Activated CD8-positive, alpha-beta T cell treated with anti-CD3 and anti-CD28 coated beads, Interleukin-2, amount 10 ng/mL, durations not matched to agents 7 days and 5 days (primary cell): ENCODE data around the gene GBP2. TPM values are rescaled to one million over a fixed set of nuclear protein-coding genes. Genes with fewer than 3 reads are reported as not detected.
"Not testable (repeated sequence)": the region's sequence is repeated elsewhere in the genome, so short reads cannot be mapped to it uniquely, and the experiment has no call there.

Experiments
- ATAC-seq: fragments of 150-1000 bp; cut with Tn5 transposase; one replicate; pipeline ENCODE4 v1.10.0; 2021; ENCODE audit warnings: moderate library complexity
- CTCF ChIA-PET: fragments of 350-600 bp; sonication (Branson Sonifier 250); formaldehyde crosslinking; loops from one replicate; lab custom pipeline; 2021; ENCODE audit warnings: antibody characterized with exemption; lab: Charles Lee
- POLR2A ChIA-PET: fragments of 350-600 bp; sonication (Branson Sonifier 250); formaldehyde crosslinking; loops from one replicate; lab custom pipeline; 2021; ENCODE audit warnings: antibody characterized with exemption; lab: Charles Lee
- DNase-seq: peaks from one replicate; pipeline ENCODE4 v3.0.0-alpha.2; 2020
- H3K27ac Mint-ChIP-seq: one replicate; pipeline ENCODE4 v1.8.0; 2021; ENCODE audit warnings: mild to moderate bottlenecking, mixed read lengths
- H3K27me3 Mint-ChIP-seq: one replicate; pipeline ENCODE4 v1.8.0; 2021; ENCODE audit warnings: low read depth, mixed read lengths
- H3K36me3 Mint-ChIP-seq: one replicate; pipeline ENCODE4 v1.8.0; 2021; ENCODE audit warnings: low read depth, mixed read lengths
- H3K4me1 Mint-ChIP-seq: one replicate; pipeline ENCODE4 v1.8.0; 2021; ENCODE audit warnings: low read depth, mixed read lengths
- H3K4me3 Mint-ChIP-seq: one replicate; pipeline ENCODE4 v1.8.0; 2021; ENCODE audit warnings: mild to moderate bottlenecking, mixed read lengths
- H3K9me3 Mint-ChIP-seq: one replicate; pipeline ENCODE4 v1.8.0; 2022; ENCODE audit warnings: mixed read lengths; ENCODE audit not compliant: insufficient read depth
- total RNA-seq, 2 experiments: library from RNA; stranded (reverse); gene quantifications; one replicate each; pipeline ENCODE4 v1.2.3, GENCODE V29; 2021

GBP2 gene
- total RNA-seq, 2 experiments from 2014 or later: 95.8 to 97.4 TPM

GRCh38 chr1:89149976-89150375 is 24.1 kb upstream of the GBP2 start:
- Mint-ChIP-seq H3K4me1 (peaks cover 3% of the 10 kb centered on the region), H3K9me3 (no peaks in the 10 kb centered on the region), H3K36me3 (no peaks in the 10 kb centered on the region), H3K27ac (no peak overlapping the region), H3K27me3 (peaks cover 4% of the 10 kb centered on the region), H3K4me3 (no peak overlapping the region)
- POLR2A ChIA-PET: no interaction called here
- ATAC-seq: no peak
- no peak for DNase-seq
- CTCF ChIA-PET: no interaction called here

DNA sequence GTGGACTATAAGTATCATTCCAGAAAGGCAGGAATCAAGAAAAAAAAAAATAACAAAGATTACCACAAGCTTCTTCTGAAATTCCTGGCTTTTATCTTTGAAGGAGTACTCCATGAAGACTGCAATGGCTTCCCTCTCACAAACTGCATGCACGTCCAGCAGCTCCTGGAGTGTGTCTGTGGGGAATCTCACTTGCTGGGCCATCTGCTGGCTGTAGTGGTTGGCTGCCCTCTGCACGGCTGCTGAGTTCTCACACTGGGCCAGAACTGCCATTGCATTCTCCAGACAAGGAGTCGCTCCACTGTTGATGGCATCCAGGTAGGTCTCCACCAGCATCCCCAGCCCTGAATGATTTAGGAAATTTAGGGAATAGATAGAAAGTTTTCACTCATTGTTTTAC is 23.3 kb upstream of the GBP2 start:
- POLR2A ChIA-PET: no interaction called here
- H3K27me3 Mint-ChIP-seq: peaks cover 4% of the 10 kb centered on the region
- DNase-seq: no peak
- H3K36me3 Mint-ChIP-seq: no peaks in the 10 kb centered on the region
- H3K4me1 Mint-ChIP-seq: peaks cover 3% of the 10 kb centered on the region
- CTCF ChIA-PET: interaction anchor here (1.2 kb wide), 1 partner anchor 37 kb away, joined by 3 read pairs; no protein-coding TSS in a partner anchor
- H3K9me3 Mint-ChIP-seq: no peaks in the 10 kb centered on the region
- no peak for ATAC-seq
- no peak overlapping the region for H3K4me3 Mint-ChIP-seq
- no peak overlapping the region for H3K27ac Mint-ChIP-seq

DNA sequence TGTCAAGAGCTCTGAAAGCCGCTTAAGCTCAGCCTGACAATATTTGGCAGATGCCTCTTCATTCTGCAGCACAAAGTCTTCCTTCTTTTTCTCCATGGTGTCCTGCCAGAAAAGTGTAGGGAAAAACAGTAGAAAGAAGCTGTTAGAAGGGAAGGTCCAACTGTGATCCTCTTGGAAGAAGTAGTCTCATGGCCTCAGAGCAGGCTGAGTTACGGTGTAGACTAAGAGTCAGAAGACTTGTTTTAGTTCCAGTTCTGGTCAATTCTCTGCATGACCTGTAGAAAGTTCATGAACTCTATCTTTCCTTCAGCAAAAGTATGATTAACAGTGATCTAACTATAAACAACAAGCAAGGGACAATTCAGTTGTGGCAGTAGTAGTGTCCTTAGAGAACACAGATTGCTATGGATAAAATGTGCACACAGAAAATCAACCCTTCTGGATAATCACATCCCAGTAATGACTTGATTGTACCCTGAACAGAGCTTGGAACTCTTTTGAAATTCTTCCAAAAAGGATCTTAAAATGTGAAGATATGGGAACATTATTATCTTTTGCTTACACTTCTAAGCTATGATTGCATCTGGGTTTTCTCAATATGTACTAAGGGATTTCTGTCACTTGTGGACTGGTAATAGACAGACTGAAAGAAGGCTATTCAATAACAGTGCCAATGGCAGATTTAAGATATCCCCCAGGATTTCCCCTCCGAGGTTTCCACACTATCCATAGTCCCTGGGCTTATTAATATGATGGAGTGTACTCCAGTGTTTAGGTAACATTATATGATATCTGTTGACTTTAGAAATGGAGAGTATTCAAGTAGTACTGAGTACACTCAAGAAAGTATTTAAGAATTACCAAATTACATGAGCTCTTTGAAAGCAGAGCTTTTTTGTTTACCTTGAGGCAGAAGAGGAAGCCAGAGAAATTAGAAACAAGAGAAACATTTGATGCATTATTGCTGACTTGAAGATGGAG is 22.1 kb upstream of the GBP2 start:
- no peak overlapping the region for H3K4me3 Mint-ChIP-seq
- no peak overlapping the region for H3K27ac Mint-ChIP-seq
- peaks cover 4% of the 10 kb centered on the region for H3K27me3 Mint-ChIP-seq
- peaks cover 3% of the 10 kb centered on the region for H3K4me1 Mint-ChIP-seq
- DNase-seq: no peak
- CTCF ChIA-PET: interaction anchor here (1.1 to 1.5 kb wide), 3 partner anchors 14 to 36 kb away, joined by 3 read pairs; no protein-coding TSS in a partner anchor
- no peaks in the 10 kb centered on the region for H3K36me3 Mint-ChIP-seq
- POLR2A ChIA-PET: interaction anchor here (0.7 kb wide), 1 partner anchor 21 kb away, joined by 3 read pairs; no protein-coding TSS in a partner anchor
- no peak for ATAC-seq
- H3K9me3 Mint-ChIP-seq: no peaks in the 10 kb centered on the region

GRCh38 chr1:89146721-89147120 is 20.8 kb upstream of the GBP2 start:
- Mint-ChIP-seq H3K36me3 (no peaks in the 10 kb centered on the region), H3K9me3 (no peaks in the 10 kb centered on the region), H3K4me1 (peaks cover 3% of the 10 kb centered on the region), H3K27me3 (peaks cover 4% of the 10 kb centered on the region), H3K4me3 (no peak overlapping the region), H3K27ac (no peak overlapping the region)
- CTCF ChIA-PET: no interaction called here
- no peak for DNase-seq
- ATAC-seq: no peak
- POLR2A ChIA-PET: no interaction called here

DNA sequence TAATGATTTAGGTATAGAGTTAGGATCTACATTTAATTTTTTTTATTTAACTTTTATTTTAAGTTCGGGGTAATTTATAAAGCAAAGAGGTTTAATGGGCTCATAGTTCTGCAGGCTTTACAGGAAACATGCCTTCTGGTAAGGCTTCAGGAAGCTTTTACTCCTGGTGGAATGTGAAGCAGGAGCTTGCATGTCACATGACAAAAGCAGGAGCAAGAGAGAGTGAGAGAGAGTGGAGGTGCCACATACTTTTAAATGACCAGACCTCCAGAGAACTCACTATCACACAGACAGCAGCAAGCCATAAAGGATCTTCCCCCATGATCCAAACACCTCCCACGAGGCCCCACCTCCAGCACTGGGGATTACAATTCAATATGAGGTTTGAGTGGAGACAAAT is 17.6 kb upstream of the GBP2 start:
- Mint-ChIP-seq H3K27me3 (peaks cover 4% of the 10 kb centered on the region), H3K4me3 (no peak overlapping the region), H3K27ac (no peak overlapping the region), H3K36me3 (no peaks in the 10 kb centered on the region), H3K4me1 (peaks cover 7% of the 10 kb centered on the region), H3K9me3 (peaks cover 3% of the 10 kb centered on the region)
- ChIA-PET POLR2A (interaction anchor here (1.1 kb wide), 1 partner anchor 220 kb away, joined by 3 read pairs; the partner anchor contains the start of gene GBP6), CTCF (interaction anchor here (0.8 kb wide), 1 partner anchor 18 kb away, joined by 3 read pairs; the partner anchor contains the start of gene GBP2)
- no peak for ATAC-seq
- no peak for DNase-seq

GRCh38 chr1:89142160-89142559 is 16.2 kb upstream of the GBP2 start:
- Mint-ChIP-seq H3K4me3 (no peak overlapping the region), H3K4me1 (peaks cover 7% of the 10 kb centered on the region), H3K36me3 (peaks cover 2% of the 10 kb centered on the region), H3K27me3 (no peaks in the 10 kb centered on the region), H3K9me3 (peaks cover 14% of the 10 kb centered on the region), H3K27ac (no peak overlapping the region)
- CTCF ChIA-PET: interaction anchor here (1.5 kb wide), 1 partner anchor 158 kb away, joined by 3 read pairs; no protein-coding TSS in a partner anchor
- POLR2A ChIA-PET: no interaction called here
- ATAC-seq (no peak), DNase-seq (no peak)

GRCh38 chr1:89133747-89134146 is 7.8 kb upstream of the GBP2 start:
- H3K4me3 Mint-ChIP-seq: no peak overlapping the region
- H3K36me3 Mint-ChIP-seq: peaks cover 13% of the 10 kb centered on the region
- ATAC-seq: no peak
- H3K4me1 Mint-ChIP-seq: peaks cover 16% of the 10 kb centered on the region
- DNase-seq: no peak
- ChIA-PET CTCF (interaction anchor here (1.3 to 2.6 kb wide), 2 partner anchors 177 to 225 kb away, joined by 3 to 7 read pairs; no protein-coding TSS in a partner anchor), POLR2A (interaction anchor here (0.8 kb wide), 1 partner anchor 139 kb away, joined by 4 read pairs; the partner anchor contains the start of gene GBP5)
- no peaks in the 10 kb centered on the region for H3K27me3 Mint-ChIP-seq
- no peak overlapping the region for H3K27ac Mint-ChIP-seq
- peaks cover 35% of the 10 kb centered on the region for H3K9me3 Mint-ChIP-seq

DNA sequence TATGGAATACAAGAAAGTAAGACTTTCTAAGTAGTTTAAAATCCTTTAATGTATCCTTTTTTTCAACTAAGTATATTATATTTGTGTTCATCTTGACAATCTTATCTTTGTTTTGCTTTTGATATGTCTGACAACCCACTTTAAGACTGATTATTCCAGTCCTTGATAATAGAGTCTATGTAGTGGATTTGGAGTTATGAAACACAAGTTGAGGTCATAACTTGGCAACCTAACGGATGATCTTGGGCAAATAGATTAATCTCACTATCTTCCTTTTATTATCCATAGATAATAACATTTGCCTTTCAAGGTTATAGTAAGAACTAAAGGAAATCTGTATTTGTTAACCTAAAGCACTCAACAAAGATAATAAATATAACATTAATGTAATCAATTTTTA is 4.8 kb upstream of the GBP2 start:
- ChIA-PET CTCF (interaction anchor here (1.6 kb wide), 1 partner anchor 146 kb away, joined by 6 read pairs; no protein-coding TSS in a partner anchor), POLR2A (no interaction called here)
- ATAC-seq (no peak), DNase-seq (no peak)
- no peak overlapping the region for H3K27ac Mint-ChIP-seq
- H3K4me1 Mint-ChIP-seq: peaks cover 35% of the 10 kb centered on the region
- H3K9me3 Mint-ChIP-seq: peaks cover 15% of the 10 kb centered on the region
- peaks cover 23% of the 10 kb centered on the region for H3K36me3 Mint-ChIP-seq
- no peaks in the 10 kb centered on the region for H3K27me3 Mint-ChIP-seq
- H3K4me3 Mint-ChIP-seq: no peak overlapping the region

GRCh38 chr1:89129911-89130310 is 4.0 kb upstream of the GBP2 start:
- POLR2A ChIA-PET: no interaction called here
- CTCF ChIA-PET: no interaction called here
- H3K27me3 Mint-ChIP-seq: no peaks in the 10 kb centered on the region
- H3K4me1 Mint-ChIP-seq: peaks cover 35% of the 10 kb centered on the region
- peaks cover 11% of the 10 kb centered on the region for H3K9me3 Mint-ChIP-seq
- peak overlapping the region; percentile 31 for H3K27ac Mint-ChIP-seq
- ATAC-seq: no peak
- H3K36me3 Mint-ChIP-seq: peaks cover 23% of the 10 kb centered on the region
- H3K4me3 Mint-ChIP-seq: no peak overlapping the region
- no peak for DNase-seq

DNA sequence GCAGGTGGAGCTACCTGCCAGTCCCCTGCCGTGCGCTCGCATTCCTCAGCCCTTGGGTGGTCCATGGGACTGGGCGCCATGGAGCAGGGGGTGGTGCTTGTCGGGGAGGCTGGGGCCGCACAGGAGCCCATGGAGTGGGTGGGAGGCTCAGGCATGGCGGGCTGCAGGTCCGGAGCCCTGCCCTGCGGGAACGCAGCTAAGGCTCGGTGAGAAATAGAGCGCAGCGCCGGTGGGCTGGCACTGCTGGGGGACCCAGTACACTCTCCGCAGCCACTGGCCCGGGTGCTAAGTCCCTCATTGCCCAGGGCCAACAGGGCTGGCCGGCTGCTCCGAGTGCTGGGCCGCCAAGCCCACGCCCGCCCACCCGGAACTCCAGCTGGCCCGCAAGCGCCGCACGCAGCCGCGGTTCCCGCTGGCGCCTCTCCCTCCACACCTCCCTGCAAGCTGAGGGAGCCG is 2.1 kb upstream of the GBP2 start:
- not testable (repeated sequence) for H3K4me3 Mint-ChIP-seq, DNase-seq, H3K9me3 Mint-ChIP-seq, ATAC-seq, H3K27me3 Mint-ChIP-seq
- H3K4me1 Mint-ChIP-seq: peaks cover 49% of the 10 kb centered on the region
- ChIA-PET POLR2A (interaction anchor here (1.0 to 4.3 kb wide), 11 partner anchors 10 to 591 kb away, joined by 3 to 46 read pairs (median 11); partner anchors contain the start of genes GBP3, GBP4 and GBP6), CTCF (interaction anchor here (1.2 to 2.3 kb wide), 5 partner anchors 70 to 231 kb away, joined by 3 to 17 read pairs (median 4); partner anchors contain the start of genes GBP4 and GBP5)
- peaks cover 36% of the 10 kb centered on the region for H3K36me3 Mint-ChIP-seq
- peak overlapping the region; percentile 99 for H3K27ac Mint-ChIP-seq
